Adipose tissue (tissue), 3 donors: ENCODE measurements around the gene IL10RA. TPM values are rescaled to one million over a fixed set of nuclear protein-coding genes. Genes with fewer than 3 reads are reported as not detected.
"Not testable (repeated sequence)": the region's sequence is repeated elsewhere in the genome, so short reads cannot be mapped to it uniquely, and the experiment has no call there.

Experiments used
- H3K27ac ChIP-seq: one replicate; pipeline ENCODE4 v1.5.1; 2013; ENCODE audit warnings: low read depth, low read length
- WGBS, 3 donors: extraction: QIAGEN DNeasy Blood & Tissue Kit; methylation state at CpG; one replicate each; pipeline ENCODE4 v1.1.7; 2013; 5-methylcytosine and 5-hydroxymethylcytosine counted together
- polyA plus RNA-seq, 3 donors: library from polyadenylated mRNA; stranded (reverse); fragments of 200-250 nt; gene quantifications; one replicate each; pipeline ENCODE4 v1.2.3, GENCODE V29; 2013
- donor health status: healthy with polysubstance abuse.
- donor health status: Bipolar disorder and iron deficiency.
- donor health status: healthy.

The IL10RA gene
- polyA plus RNA-seq, 3 donors: 2.0 to 17.4 (median 8.1) TPM

DNA sequence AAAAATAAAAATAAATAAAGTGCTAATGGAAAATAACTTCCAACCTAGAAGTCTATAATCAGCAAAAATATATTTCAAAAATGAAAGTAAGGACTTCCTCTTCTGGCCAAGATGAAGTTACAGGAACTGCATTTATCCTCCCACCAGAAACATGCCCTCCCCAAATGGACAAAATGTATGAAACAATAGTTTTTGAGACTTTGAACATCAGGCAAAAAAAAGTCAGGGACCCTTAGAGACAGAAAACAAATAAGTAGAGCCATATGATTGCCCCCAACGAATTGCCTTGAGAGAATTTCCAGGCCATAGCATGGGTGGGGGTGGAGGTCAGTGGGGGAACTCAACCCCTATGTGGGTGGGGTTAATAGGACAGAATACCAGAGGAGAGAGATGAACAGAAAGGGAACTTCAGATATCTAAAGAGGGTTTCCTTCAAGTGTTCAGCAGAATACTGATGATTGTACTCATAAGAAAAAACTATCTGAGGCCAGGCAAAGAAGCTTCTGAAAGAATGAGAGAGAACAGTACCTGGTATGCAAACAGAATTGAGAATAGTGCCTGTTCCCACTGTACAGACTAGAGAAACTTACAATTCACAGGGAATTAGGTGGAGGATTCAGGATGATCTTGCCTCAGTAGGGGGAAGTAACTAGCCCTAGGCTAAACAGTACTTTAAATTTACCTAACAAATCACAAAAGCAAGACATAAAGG lies 26.6 kb upstream of the IL10RA start:
- WGBS, 3 donors: 55 to 88% (median 65%) methylated on average over 1 of the region's 1 CpG
- no peak overlapping the region for H3K27ac ChIP-seq

DNA sequence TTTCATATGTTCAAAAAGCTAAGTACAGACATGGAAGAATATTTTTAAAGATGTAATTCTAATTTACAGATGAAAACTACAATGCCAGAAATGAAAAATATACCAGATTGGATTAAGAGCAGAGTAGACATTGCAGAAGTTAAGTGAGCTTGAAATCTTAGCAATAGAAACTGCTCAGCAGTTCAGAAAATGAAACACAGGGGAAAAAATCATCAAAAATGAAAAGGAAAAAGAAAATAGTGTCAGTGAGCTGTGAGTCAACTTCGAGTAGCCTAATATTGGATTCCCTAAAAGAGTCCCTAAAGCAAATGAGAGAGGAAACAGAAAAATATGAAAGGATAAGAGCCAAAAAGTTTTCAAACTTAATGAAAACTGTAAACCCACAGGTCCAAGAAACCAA lies 25.8 kb upstream of the IL10RA start:
- WGBS, 3 donors: 71 to 80% (median 77%) methylated on average over 1 of the region's 1 CpG
- H3K27ac ChIP-seq: no peak overlapping the region

DNA sequence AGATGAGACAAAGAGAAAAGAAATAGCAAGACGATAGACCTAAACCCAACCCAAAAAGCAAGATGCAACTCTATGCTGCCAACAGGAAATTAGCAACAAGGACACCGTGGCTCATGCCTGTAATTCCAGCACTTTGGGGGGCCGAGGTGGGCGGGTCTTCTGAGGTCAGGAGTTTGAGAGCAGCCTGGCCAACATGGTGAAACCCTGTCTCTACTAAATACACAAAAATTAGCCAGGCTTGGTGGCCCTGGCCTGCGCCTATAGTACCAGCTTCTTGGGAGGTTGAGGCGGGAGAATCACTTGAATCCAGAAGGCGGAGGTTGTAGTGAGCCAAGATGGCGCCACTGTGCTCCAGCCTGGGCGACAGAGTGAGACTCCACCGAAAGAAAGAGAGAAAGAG lies 24.3 kb upstream of the IL10RA start:
- no peak overlapping the region for H3K27ac ChIP-seq
- 84 to 90% (median 86%) methylated on average over 10 of the region's 10 CpGs for WGBS, 3 donors

DNA sequence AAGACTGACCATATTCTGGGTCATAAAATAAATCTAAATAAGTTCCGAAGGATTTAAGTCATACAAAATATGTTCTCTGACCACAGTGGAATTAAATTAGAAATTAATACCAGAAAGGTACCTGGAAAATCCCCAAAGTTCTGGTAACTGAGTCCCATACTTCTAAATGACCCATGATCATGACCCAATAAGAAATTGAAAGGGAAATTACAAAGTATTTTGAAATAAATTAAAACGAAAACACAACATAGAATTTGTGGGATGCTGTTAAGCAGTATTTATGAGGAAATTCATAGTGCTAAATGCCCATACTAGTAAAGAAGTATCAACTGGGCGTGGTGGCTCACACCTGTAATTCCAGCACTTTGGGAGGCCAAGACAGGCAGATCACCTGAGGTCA lies 23.4 kb upstream of the IL10RA start:
- H3K27ac ChIP-seq: no peak overlapping the region
- WGBS, 3 donors: 92% methylated on average over 3 of the region's 3 CpGs

DNA sequence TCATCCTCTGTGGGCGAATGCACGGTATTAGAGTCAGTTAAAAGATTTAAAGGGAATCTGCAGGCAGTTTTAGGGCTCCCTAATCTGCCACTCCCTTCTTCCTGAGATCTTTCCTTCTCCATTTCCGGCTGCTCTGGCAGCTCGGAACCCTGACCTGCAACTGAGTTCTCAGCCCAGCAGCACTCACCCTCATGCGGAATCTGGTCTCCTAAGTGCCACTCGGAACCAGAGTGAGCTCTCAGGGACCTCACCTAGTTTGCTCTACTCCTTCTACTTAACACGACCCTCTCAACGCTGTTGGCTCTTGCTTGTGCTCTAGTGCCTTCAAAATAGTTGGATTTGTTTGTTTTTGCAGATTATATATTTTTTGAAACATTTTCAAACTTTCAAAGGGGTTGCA lies 19.3 kb upstream of the IL10RA start:
- WGBS, 3 donors: 75 to 79% (median 78%) methylated on average over 8 of the region's 8 CpGs
- H3K27ac ChIP-seq: no peak overlapping the region

DNA sequence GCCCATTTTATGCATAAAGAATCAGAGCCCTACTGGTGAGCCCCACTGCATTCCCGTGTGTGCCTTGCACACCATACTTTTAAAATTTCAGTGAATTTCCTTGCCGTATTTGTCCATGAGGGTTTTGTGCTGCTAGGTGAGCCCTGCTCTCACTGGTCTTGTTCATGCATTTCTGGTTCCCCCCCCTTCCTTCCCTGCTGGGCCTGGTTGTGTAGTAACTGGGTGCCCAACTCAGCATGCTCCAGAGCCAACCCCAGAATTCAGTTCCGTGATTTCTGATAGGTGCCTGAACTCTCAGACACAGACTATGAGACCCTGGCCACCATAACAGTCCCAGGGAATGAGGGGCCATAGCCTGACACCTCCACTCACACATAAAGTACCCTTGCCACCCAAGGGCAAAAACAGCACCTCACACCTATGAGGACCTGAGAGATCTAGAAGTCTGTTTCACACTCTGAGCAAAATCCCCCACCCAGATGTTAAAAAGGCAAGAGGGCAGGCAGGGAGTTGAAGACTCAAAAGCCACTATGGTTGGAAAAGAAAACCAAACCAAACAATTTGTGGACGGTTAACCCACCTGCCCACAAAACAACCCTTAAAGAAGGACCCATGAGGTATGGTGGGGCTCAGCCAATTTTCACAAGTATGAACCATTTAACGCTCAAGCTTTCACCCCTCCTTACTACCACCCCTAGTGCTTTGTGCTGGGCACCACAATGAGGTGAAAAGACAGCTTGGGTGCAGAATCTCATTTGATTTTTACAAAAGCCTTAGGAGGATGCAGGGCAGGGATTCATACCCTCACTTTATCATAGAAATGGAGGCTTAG lies 16.8 kb upstream of the IL10RA start:
- no peak overlapping the region for H3K27ac ChIP-seq
- 90 to 95% (median 94%) methylated on average over 5 of the region's 5 CpGs for WGBS, 3 donors

DNA sequence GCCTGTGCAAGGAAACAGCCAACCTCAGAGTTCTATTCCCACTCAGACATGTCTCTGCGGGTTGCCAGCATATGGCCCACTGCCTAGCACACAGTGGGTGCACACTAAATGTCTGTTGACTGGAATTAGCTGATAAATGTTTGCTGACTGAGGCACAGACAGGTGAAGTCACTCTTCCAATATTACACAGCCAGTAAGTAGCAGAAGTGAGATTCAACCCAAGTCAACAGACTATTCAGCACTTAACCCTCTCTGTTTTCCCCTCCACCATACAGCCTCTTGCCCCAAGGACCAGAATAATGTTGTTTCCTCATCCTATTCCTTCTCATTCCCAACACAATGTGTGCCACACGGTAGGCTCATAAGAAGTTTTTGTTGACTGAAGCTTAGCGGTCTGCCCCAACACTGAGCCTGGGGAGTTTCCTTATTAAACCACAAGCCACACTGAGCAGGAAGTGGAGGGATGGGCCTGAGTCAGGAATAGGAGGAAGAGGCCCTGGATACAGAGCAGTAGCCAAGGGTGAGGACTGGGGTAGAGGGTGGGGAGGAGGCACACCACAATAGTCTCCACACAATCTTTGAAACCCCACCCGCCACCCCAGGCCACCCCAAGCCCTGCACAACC lies 15.7 kb upstream of the IL10RA start:
- WGBS, 3 donors: 45 to 83% (median 59%) methylated on average over 4 of the region's 4 CpGs
- H3K27ac ChIP-seq: no peak overlapping the region

DNA sequence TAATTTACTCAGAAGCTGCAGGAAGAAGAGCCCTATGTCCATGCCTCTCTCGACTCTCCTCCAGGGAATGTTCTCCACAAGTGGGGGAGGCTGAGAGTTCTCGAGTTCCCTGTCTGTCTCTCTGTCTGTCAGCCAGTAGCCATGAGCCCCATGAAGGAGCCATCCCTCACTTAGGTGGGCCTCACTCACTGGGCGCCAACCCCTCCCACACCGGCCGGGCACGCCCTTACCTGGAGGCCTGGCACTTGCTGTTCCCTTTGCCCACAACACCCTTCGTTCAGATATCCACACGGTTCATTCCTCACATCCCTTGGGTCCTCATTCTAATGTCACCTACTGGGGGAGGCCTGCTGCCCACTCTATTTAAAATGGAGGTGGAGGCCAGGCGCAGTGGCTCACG lies 14.2 kb upstream of the IL10RA start:
- no peak overlapping the region for H3K27ac ChIP-seq
- WGBS, 3 donors: 92 to 95% (median 92%) methylated on average over 10 of the region's 10 CpGs

DNA sequence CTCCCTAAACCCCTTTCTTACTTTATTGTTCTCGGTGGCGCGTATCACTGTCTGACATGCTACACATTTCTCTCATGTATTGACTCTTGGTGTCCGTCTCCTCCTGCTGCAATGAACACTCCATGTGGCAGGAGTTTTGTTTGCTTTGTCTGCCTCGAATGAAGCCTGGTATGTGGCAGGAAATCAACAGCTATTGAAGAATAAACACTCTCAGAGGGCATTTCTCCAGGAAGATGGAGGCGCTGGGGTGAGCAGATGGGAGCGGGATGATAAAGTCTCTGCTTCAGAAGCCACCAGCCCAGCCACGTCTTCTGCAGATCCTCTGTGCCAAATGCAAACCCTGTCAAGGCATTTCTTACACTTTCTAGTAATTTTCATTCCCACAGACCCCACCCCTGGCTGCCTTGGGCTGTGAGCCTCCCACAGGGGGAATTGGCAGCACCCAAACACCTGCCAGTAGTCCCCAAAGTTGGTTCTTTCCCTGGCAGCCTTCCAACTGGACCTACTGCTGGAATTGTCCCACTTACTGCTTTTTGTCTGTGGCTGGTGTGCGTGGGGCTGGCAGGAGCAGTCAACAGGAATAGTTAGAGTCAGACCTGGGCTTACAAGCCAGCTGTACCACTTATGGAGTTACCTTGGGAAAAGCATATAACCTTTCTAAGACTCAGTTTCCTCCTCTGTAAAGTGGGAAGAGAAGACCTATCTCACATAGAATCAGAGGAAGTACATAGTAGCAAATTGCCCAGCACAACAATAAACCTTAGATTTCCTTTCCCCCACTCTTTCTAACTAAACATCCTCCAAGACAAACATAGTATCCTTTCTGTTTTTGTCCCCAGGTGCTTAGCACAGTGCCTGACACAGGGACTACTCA lies 13.3 kb upstream of the IL10RA start:
- 19 to 69% (median 64%) methylated on average over 7 to 9 of the region's 9 CpGs for WGBS, 3 donors
- H3K27ac ChIP-seq: no peak overlapping the region

DNA sequence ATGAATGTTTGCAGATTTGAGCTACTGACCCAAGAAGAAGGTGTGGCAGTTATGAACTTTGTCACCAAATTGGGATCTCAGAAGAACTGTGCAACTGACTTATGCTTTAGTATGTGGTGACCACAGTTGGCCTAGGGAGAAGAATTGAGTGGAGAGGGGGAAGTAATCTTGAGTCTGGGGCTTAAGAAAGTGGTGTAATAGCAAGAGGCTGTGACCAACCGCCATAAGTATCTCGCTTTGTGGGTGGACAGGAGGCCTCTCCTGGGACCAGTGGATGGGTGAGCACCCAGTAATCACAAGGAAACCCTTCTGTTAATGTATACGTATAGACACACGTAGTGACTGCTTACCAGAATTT lies 12.7 kb upstream of the IL10RA start:
- H3K27ac ChIP-seq: no peak overlapping the region

DNA sequence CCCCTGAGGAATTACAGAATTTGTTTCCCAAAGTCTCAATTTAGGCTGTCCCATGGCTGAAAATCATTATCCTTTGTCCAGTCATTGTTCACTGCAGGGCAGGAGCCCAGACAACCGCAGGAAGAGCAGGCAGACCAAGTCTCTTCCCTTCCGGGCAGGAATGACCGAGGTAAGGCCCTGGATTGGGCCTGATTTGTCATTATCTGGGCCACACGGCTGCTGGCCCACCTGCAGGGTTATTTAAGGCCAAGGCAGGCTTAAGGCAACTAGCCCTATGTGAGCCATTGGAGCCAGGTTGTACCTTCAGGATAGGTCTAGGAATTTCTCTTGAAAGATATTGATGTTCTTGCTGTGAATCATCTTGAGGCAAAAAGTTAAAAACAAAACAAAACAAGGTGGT lies 9.7 kb upstream of the IL10RA start:
- no peak overlapping the region for H3K27ac ChIP-seq
- WGBS, 3 donors: 75 to 86% (median 77%) methylated on average over 4 of the region's 4 CpGs

More for the DNA sequence above, 12.7 kb upstream of the IL10RA start:
- 60 to 97% (median 75%) methylated on average over 4 of the region's 4 CpGs for WGBS, 3 donors

DNA sequence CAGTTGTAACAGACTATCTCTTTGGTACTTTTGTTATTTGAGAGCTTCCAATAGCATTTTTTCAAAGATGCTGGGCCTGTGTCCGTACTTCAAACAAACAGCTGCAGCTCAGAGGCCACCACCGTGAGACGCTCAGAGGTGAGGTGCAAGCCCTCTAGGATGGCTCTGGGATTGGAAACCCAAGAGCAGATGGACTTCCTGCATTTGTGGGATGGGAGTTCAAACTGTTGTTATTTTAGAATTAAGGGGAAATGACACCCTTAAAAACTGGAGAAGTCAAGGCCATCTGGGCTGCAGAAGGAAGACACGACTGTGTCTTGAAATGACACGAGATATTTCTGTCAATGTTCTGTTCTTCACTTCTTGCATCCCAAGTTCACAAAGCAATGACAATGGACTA lies 9.2 kb upstream of the IL10RA start:
- WGBS, 3 donors: 53 to 83% (median 54%) methylated on average over 5 of the region's 5 CpGs

DNA sequence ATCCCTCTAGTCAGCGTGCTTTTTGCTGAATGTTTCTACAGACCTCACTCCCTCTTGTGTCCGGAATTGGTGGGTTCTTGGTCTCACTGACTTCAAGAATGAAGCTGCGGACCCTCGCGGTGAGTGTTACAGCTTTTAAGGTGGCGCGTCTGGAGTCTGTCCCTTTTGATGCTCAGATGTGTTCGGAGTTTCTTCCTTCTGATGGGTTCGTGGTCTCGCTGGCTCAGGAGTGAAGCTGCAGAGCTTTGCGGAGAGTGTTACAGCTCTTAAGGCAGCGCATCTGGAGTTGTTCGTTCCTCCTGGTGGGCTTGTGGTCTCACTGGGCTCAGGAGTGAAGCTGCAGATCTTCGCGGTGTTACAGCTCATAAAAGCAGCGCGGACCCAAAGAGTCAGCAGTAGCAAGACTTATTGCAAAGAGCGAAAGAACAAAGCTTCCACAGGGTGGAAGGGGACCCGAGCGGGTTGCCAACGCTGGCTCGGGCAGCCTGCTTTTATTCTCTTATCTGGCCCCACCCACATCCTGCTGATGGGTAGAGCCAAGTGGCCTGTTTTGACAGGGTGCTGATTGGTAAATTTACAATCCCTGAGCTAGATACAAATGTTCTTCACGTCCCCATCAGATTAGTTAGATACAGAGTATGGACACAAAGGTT lies 8.5 kb upstream of the IL10RA start:
- not testable (repeated sequence) for H3K27ac ChIP-seq
- WGBS, 3 donors: 80 to 86% (median 81%) methylated on average over 23 of the region's 23 CpGs

More for the DNA sequence above, 9.2 kb upstream of the IL10RA start:
- H3K27ac ChIP-seq: no peak overlapping the region

DNA sequence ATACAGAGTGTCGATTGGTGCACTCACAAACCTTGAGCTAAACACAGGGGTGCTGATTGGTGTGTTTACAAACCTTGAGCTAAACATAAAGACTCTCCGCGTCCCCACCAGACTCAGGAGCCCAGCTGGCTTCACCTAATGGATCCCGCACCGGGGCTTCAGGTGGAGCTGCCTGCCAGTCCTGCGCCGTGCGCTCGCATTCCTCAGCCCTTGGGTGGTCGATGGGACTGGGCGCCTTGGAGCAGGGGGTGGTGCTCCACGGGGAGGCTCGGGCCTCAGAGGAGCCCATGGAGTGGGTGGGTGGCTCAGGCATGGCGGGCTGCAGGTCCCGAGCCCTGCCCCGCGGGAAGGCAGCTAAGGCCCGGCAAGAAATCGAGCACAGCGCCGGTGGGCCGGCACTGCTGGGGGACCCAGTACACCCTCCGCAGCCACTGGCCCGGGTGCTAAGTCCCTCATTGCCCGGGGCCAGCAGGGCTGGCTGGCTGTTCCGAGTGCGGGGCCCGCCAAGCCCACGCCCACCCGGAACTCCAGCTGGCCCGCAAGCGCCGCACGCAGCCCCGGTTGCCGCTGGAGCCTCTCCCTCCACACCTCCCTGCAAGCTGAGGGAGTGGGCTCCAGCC lies 7.8 kb upstream of the IL10RA start:
- WGBS, 3 donors: 90 to 98% (median 96%) methylated on average over 18 to 29 of the region's 36 CpGs
- H3K27ac ChIP-seq: not testable (repeated sequence)

DNA sequence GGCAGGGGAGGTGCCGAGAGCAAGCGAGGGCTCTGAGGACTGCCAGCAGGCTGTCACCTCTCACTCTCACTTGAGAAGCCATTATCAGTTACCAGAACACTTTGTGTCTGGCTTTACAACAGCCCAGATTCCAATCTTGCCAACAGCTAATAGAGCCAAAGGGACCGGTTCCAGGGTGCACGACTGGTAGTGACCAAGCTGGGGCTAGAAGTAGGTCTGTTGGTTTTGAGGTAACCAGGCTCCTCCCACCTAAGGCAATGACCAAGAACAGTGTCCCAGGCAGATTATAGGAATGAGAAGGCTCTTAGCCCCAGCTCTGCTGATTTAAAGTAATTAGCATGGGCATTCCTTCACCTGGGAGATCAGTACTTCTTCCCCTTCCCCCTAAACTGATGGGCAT lies 7.2 kb upstream of the IL10RA start:
- 77 to 89% (median 85%) methylated on average over 4 of the region's 4 CpGs for WGBS, 3 donors
- no peak overlapping the region for H3K27ac ChIP-seq

DNA sequence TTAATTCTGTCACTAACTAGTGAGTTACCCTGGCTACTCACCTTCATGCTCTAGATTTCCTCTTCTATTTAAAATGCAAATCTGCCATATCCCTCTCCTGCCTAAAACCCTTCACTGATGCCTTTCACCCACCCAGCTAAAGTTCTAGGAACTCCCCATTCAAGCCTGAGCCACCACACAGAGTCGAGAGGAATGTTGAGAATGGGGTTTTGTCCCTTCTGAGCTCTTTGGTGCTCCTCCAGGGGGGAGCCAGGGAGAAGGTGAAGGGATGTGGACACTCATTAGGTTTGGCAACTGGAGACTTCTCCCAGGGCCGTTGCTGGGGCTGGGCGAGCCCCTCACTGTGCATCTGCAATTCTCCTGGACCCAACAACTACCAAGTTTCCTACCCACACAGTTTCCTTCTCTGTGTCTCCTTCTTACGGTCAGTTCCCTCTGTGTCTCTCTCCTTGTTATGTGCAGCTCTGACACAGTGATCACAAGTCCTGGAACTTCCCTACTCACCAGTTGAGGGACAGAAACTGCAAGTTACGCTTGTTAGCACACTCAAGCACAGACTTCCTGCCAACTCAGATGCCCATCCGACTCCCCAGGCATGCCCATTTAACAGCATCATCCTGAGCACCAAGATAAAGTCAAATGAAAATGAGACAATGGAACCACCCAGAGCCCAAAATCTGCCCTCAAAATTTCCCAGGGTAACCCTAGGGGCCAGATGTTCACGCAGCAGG lies 6.5 kb upstream of the IL10RA start:
- WGBS, 3 donors: 44 to 79% (median 62%) methylated on average over 7 of the region's 7 CpGs
- H3K27ac ChIP-seq: no peak overlapping the region

DNA sequence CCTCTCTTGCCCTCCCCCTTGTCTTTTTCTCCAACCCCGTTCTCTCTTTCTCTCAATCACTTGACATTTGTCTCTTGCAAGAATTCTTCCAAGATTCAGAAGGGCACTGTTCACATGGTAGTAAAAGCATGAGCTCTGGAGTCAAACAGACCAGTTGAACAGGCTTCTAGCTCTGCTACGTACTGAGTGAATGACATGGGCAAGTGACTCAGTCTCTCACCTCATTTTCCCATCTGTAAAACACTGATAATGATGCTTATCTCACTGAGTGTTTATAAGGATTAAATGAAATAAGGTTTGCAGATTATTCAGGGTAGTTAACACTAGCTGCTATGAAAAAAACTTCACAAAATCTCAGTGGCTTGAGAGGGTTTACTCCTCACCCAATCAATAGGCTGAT lies 5.9 kb upstream of the IL10RA start:
- no peak overlapping the region for H3K27ac ChIP-seq
- WGBS, 3 donors: 18 to 41% (median 23%) methylated on average over 2 of the region's 2 CpGs
